K562 (cell line): Measurements from ENCODE around the gene SETDB1.

ENCODE experiments used
- ATF7 ChIP-seq: fragments of 450-650 bp; IDR thresholded peaks from 2 replicates; pipeline ENCODE4 v1.7.1; 2014; ENCODE audit warnings: mild to moderate bottlenecking, moderate library complexity
- CHD2 ChIP-seq: IDR thresholded peaks from 2 replicates; pipeline ENCODE4 v1.6.1; 2011; ENCODE audit warnings: low read depth, low read length
- CTCF ChIP-seq, 3 experiments: IDR thresholded peaks in 2 of 3; conservative IDR thresholded peaks in 1 of 3; 2 replicates each; pipeline ENCODE4 v1.5.1; 2011 to 2012; ENCODE audit warnings: low read length in 3 of 3, mild to moderate bottlenecking in 3 of 3, control low read depth in 2 of 3, improper control_type of control experiment in 1 of 3, inconsistent platforms in 1 of 3, low read depth in 1 of 3, mixed read lengths in 1 of 3, moderate library complexity in 1 of 3; ENCODE audit not compliant: insufficient read depth in 2 of 3
- E2F4 ChIP-seq: sonication (generic); formaldehyde crosslinking; IDR thresholded peaks from 2 replicates; pipeline ENCODE4 v1.8.0; 2022; ENCODE audit warnings: mild to moderate bottlenecking, low read depth, missing genetic modification reagents
- HDAC2 ChIP-seq: fragments of 450-650 bp; IDR thresholded peaks from 2 replicates; pipeline ENCODE4 v1.6.1; 2016; ENCODE audit warnings: mild to moderate bottlenecking
- NCOA2 ChIP-seq, 2 experiments: fragments of 450-650 bp; IDR thresholded peaks; 2 replicates each; pipeline ENCODE4 v1.6.1; 2018; ENCODE audit warnings: mild to moderate bottlenecking in 2 of 2, moderate library complexity in 1 of 2; ENCODE audit not compliant: partially characterized antibody in 2 of 2
- NFRKB ChIP-seq: fragments of 450-650 bp; IDR thresholded peaks from 2 replicates; pipeline ENCODE4 v1.6.1; 2016; ENCODE audit warnings: low read depth
- POLR2A ChIP-seq: fragments of 450-650 bp; conservative IDR thresholded peaks from 2 replicates; pipeline ENCODE4 v1.6.1; 2016
- POLR2AphosphoS5 ChIP-seq: IDR thresholded peaks from 2 replicates; pipeline ENCODE4 v1.6.1; 2011; ENCODE audit warnings: mild to moderate bottlenecking, low read depth, low read length, moderate library complexity; ENCODE audit not compliant: control insufficient read depth, insufficient read depth
- SAP30 ChIP-seq: fragments of 200-600 bp; sonication (generic); IDR thresholded peaks from 2 replicates; pipeline ENCODE4 v1.6.1; 2012; ENCODE audit warnings: borderline replicate concordance, low read depth, mild to moderate bottlenecking, moderate library complexity, low read length, control low read depth, inconsistent platforms; ENCODE audit not compliant: insufficient read depth, poor library complexity, severe bottlenecking
- ZFP1 ChIP-seq: fragments of 450-650 bp; formaldehyde crosslinking; IDR thresholded peaks from 2 replicates; pipeline ENCODE4 v1.4.0; 2020; ENCODE audit warnings: mild to moderate bottlenecking, mixed read lengths
- ZNF140 ChIP-seq: fragments of 250-450 bp; sonication (Bioruptor Pico); IDR thresholded peaks from 2 replicates; pipeline ENCODE4 v1.8.0; 2021; ENCODE audit warnings: moderate library complexity, mild to moderate bottlenecking, inconsistent platforms
- ZNF655 ChIP-seq: fragments of 250-450 bp; sonication (Bioruptor Pico); IDR thresholded peaks from 2 replicates; pipeline ENCODE4 v1.5.0; 2021
- ZNF77 ChIP-seq: fragments of 250-450 bp; sonication (Bioruptor Pico); IDR thresholded peaks from 2 replicates; pipeline ENCODE4 v1.5.0; 2020

- no peak for TF ChIP-seq CTCF (IDR thresholded peaks at IDR 0.05 in 2 of 3, conservative IDR thresholded peaks at IDR 0.05 in 1 of 3; ENCODE audit: insufficient read depth in 2 of 3, low read depth in 1 of 3, low read length in 3 of 3)
- no peak for TF ChIP-seq ATF7
- TF ChIP-seq ZNF140 (CRISPR knock-in tag), result no peak
- TF ChIP-seq ZNF77, result no peak
- TF ChIP-seq ZFP1 (CRISPR knock-in tag), result no peak
- TF ChIP-seq POLR2A, result no peak
- no peak for TF ChIP-seq NCOA2 (IDR thresholded peaks at IDR 0.05; ENCODE audit: partially characterized antibody in 2 of 2)
- no peak for TF ChIP-seq POLR2AphosphoS5
- TF ChIP-seq E2F4 (CRISPR knock-in tag), result no peak
- TF ChIP-seq SAP30, result no peak
- TF ChIP-seq HDAC2, result no peak
- TF ChIP-seq CHD2, result no peak
- TF ChIP-seq ZNF655 (CRISPR knock-in tag), result no peak
- TF ChIP-seq NFRKB, result no peak
These were observed 86.7 kb downstream of the SETDB1 start for GRCh38 chr1:151012684-151013471.
